Natural killer cell (primary cell): Measurements from ENCODE around the gene CHST8. TPM values are rescaled to one million over a fixed set of nuclear protein-coding genes. Genes with fewer than 3 reads are reported as not detected.

Experiments
- ATAC-seq, 3 donors: fragments of 150-1000 bp in 2 of 3; fragments of 200-7000 bp in 1 of 3; cut with Tn5 transposase; 1 replicate in 1 of 3; 2 replicates in 2 of 3; pipeline ENCODE4 v1.10.0; 2021; ENCODE audit warnings: mild to moderate bottlenecking in 2 of 3, moderate library complexity in 2 of 3
- DNase-seq, 2 donors: peaks; one replicate each; pipeline versions ENCODE4 v3.0.0 to v3.0.0-alpha.2; 2013 to 2021; ENCODE audit warnings: mixed read lengths in 1 of 2
- H3K27ac ChIP-seq: one replicate; pipeline ENCODE4 v1.5.1; 2013; ENCODE audit warnings: mild to moderate bottlenecking, low read length
- H3K27me3 ChIP-seq: one replicate; pipeline ENCODE4 v1.6.1; 2013; ENCODE audit warnings: low read length; ENCODE audit not compliant: control insufficient read depth, insufficient read depth
- H3K36me3 ChIP-seq: one replicate; pipeline ENCODE4 v1.6.1; 2013; ENCODE audit warnings: low read length; ENCODE audit not compliant: control insufficient read depth, insufficient read depth
- H3K4me1 ChIP-seq: one replicate; pipeline ENCODE4 v1.6.1; 2013; ENCODE audit warnings: low read length; ENCODE audit not compliant: control insufficient read depth, insufficient read depth
- H3K4me3 ChIP-seq: one replicate; pipeline ENCODE4 v1.5.1; 2013; ENCODE audit warnings: low read length
- H3K9me3 ChIP-seq: one replicate; pipeline ENCODE4 v1.6.1; 2013; ENCODE audit warnings: low read length; ENCODE audit not compliant: control insufficient read depth, insufficient read depth
- H3K27ac Mint-ChIP-seq, 2 donors: one replicate each; pipeline ENCODE4 v1.8.0; 2022; ENCODE audit warnings: mild to moderate bottlenecking in 2 of 2, mixed read lengths in 2 of 2, moderate library complexity in 1 of 2
- H3K27me3 Mint-ChIP-seq, 2 donors: one replicate each; pipeline ENCODE4 v1.8.0; 2022; ENCODE audit warnings: low read depth in 2 of 2, mixed read lengths in 2 of 2
- H3K36me3 Mint-ChIP-seq: one replicate; pipeline ENCODE4 v1.8.0; 2022; ENCODE audit warnings: mixed read lengths
- H3K4me1 Mint-ChIP-seq, 2 donors: one replicate each; pipeline ENCODE4 v1.8.0; 2022; ENCODE audit warnings: mixed read lengths in 2 of 2
- H3K4me3 Mint-ChIP-seq: one replicate; pipeline ENCODE4 v1.8.0; 2022; ENCODE audit warnings: mild to moderate bottlenecking, moderate library complexity, mixed read lengths
- H3K9me3 Mint-ChIP-seq, 2 donors: one replicate each; pipeline ENCODE4 v1.8.0; 2022; ENCODE audit warnings: mixed read lengths in 2 of 2
- WGBS: methylation state at CpG from one replicate; pipeline ENCODE4 v1.1.7; 2013; ENCODE audit warnings: missing lambda C conversion rate; ENCODE audit not compliant: insufficient coverage; 5-methylcytosine and 5-hydroxymethylcytosine counted together
- intact Hi-C: fragments of 100-400 bp; cut with micrococcal nuclease; formaldehyde crosslinking; loops from one replicate; pipeline ENCODE4 v1.14.2; 2022
- total RNA-seq, 4 donors: library from RNA; stranded (reverse); fragments of 120-200 nt in 1 of 4; gene quantifications; one replicate each; pipeline versions ENCODE4 v1.2.3 to v1.2.4, GENCODE V29; 2013 to 2022
- TF ChIP-seq, protein P1 (sequence below): fragments of 200-600 bp; IDR thresholded peaks from one replicate; pipeline ENCODE4 v1.8.0; 2022; ENCODE audit warnings: antibody characterized with exemption

CHST8 gene
- total RNA-seq, 3 donors from 2014 or later (not counting 1 experiment from before 2014, with no cell fraction given): not detected

DNA sequence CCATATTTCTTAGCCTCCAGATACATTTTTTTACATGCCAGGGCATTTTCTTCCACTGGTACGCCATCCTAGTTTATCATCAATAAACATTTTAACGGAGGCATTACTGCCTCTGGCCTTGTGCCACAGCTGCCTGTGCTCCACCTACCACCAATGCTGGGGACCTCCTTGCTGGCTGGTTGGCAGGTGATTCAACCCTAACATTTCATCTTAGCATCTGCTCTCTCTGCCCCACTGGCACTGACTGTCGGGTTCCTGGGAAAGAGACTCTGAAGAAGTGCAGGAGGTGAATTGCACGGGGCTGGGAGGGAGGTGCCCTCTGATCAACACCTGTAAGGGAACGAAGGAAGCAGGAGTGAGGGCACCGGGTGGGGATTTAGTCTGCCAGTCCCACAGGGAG, 123.5 kb downstream of the CHST8 start:
- Histone ChIP-seq H3K4me1 (no peaks in the 10 kb centered on the region), H3K9me3 (no peaks in the 10 kb centered on the region), H3K27me3 (no peaks in the 10 kb centered on the region), H3K4me3 (no peak overlapping the region), H3K27ac (no peak overlapping the region), H3K36me3 (no peaks in the 10 kb centered on the region)
- ATAC-seq: no peak
- no peak overlapping the region for H3K4me3 Mint-ChIP-seq
- TF ChIP-seq, protein P1, sequence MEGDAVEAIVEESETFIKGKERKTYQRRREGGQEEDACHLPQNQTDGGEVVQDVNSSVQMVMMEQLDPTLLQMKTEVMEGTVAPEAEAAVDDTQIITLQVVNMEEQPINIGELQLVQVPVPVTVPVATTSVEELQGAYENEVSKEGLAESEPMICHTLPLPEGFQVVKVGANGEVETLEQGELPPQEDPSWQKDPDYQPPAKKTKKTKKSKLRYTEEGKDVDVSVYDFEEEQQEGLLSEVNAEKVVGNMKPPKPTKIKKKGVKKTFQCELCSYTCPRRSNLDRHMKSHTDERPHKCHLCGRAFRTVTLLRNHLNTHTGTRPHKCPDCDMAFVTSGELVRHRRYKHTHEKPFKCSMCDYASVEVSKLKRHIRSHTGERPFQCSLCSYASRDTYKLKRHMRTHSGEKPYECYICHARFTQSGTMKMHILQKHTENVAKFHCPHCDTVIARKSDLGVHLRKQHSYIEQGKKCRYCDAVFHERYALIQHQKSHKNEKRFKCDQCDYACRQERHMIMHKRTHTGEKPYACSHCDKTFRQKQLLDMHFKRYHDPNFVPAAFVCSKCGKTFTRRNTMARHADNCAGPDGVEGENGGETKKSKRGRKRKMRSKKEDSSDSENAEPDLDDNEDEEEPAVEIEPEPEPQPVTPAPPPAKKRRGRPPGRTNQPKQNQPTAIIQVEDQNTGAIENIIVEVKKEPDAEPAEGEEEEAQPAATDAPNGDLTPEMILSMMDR: no peak
- 79% methylated on average over 6 of the region's 6 CpGs for WGBS
- H3K4me1 Mint-ChIP-seq: no peaks in the 10 kb centered on the region
- H3K27ac Mint-ChIP-seq: no peak overlapping the region
- no peaks in the 10 kb centered on the region for H3K36me3 Mint-ChIP-seq
- no peak for DNase-seq
- H3K9me3 Mint-ChIP-seq: no peaks in the 10 kb centered on the region
- peaks cover 4 to 7% of the 10 kb centered on the region in 2 donors for H3K27me3 Mint-ChIP-seq
- intact Hi-C loops: no loop called here

DNA sequence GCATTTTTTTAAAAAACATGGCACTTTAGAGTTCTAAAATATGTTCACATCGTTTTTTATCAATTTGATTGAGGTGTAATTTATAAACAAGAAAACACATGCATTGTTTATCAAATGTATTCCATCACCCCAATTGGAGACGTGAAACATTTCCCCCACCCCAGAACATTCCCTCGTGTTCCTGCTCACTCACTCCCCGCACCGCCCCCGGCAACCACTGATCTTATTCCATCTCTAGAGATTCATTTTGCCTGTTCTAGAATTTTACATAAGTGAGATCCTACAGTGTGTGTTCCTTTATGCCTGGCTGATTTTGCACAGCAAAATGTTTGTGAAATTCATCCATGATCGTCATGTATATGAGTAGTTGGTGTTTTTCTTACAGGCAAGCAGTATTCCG, 124.4 kb downstream of the CHST8 start:
- H3K4me3 Mint-ChIP-seq: no peak overlapping the region
- Histone ChIP-seq H3K9me3 (no peaks in the 10 kb centered on the region), H3K27ac (no peak overlapping the region), H3K36me3 (no peaks in the 10 kb centered on the region), H3K4me1 (no peaks in the 10 kb centered on the region), H3K4me3 (no peak overlapping the region), H3K27me3 (no peaks in the 10 kb centered on the region)
- ATAC-seq: no peak
- no peaks in the 10 kb centered on the region for H3K4me1 Mint-ChIP-seq
- no peak for DNase-seq
- intact Hi-C loops: no loop called here
- H3K27me3 Mint-ChIP-seq: peaks cover 4 to 7% of the 10 kb centered on the region in 2 donors
- WGBS: 85% methylated on average over 8 of the region's 8 CpGs
- H3K36me3 Mint-ChIP-seq: no peaks in the 10 kb centered on the region
- no peak overlapping the region for H3K27ac Mint-ChIP-seq
- H3K9me3 Mint-ChIP-seq: no peaks in the 10 kb centered on the region
- TF ChIP-seq, protein P1: no peak

DNA sequence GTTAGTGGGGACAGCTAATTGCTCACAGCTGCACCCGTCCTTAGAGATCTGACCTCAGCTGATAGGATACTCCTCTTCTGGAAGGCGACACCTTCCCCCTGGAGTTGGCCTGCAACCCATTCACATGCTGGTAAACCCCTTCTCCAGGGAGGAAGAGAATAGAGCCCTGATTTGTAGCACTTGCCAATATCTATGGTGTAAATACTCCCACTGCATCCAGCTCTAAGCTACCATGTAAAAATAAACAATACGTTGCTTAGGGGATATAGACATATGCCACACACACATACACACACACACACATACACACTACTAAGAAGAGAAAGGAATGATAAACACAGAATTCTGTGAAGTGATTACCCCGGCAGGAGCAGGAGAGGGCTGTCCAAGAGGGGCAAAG, 125.5 kb downstream of the CHST8 start:
- H3K27ac Mint-ChIP-seq: no peak overlapping the region
- peaks cover 4 to 7% of the 10 kb centered on the region in 2 donors for H3K27me3 Mint-ChIP-seq
- intact Hi-C loops: no loop called here
- ATAC-seq (no peak), DNase-seq (no peak)
- H3K4me1 ChIP-seq: no peaks in the 10 kb centered on the region
- 66% methylated on average over 3 of the region's 4 CpGs for WGBS
- TF ChIP-seq, protein P1: no peak
- no peaks in the 10 kb centered on the region for H3K36me3 ChIP-seq
- no peak overlapping the region for H3K4me3 ChIP-seq
- H3K4me1 Mint-ChIP-seq: no peaks in the 10 kb centered on the region
- no peak overlapping the region for H3K4me3 Mint-ChIP-seq
- no peaks in the 10 kb centered on the region for H3K27me3 ChIP-seq
- no peaks in the 10 kb centered on the region for H3K9me3 ChIP-seq
- H3K36me3 Mint-ChIP-seq: no peaks in the 10 kb centered on the region
- no peak overlapping the region for H3K27ac ChIP-seq
- no peaks in the 10 kb centered on the region for H3K9me3 Mint-ChIP-seq

DNA sequence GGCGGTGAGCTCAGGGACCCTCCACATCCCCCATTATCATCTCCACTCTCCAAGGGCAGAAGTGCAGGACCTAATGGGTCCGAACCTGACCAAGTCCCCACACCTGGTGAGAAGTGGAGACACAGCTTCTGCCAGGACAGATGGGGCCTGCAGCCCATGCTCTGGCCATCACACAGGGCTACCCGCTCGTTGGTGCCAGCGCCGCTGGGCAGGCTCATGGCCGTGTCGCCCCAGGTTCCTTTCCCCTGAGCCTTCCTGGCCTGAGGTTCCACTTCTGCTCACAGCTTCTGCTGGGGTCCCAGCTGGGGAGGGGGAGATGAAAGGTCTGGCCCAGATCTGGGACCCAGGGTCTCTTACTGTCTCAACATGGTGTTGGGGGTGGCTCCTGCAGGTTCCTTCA, 126.5 kb downstream of the CHST8 start:
- H3K9me3 Mint-ChIP-seq: no peaks in the 10 kb centered on the region
- Histone ChIP-seq H3K9me3 (no peaks in the 10 kb centered on the region), H3K27me3 (no peaks in the 10 kb centered on the region), H3K4me3 (no peak overlapping the region), H3K27ac (no peak overlapping the region), H3K36me3 (no peaks in the 10 kb centered on the region), H3K4me1 (no peaks in the 10 kb centered on the region)
- intact Hi-C loops: no loop called here
- TF ChIP-seq, protein P1: no peak
- ATAC-seq: no peak
- H3K36me3 Mint-ChIP-seq: no peaks in the 10 kb centered on the region
- H3K4me1 Mint-ChIP-seq: no peaks in the 10 kb centered on the region
- no peak for DNase-seq
- no peak overlapping the region for H3K4me3 Mint-ChIP-seq
- peaks cover 4 to 7% of the 10 kb centered on the region in 2 donors for H3K27me3 Mint-ChIP-seq
- 87% methylated on average over 8 of the region's 8 CpGs for WGBS
- H3K27ac Mint-ChIP-seq: no peak overlapping the region
